Liver (tissue), 9 donors: ENCODE measurements around the gene SLC9C1. TPM values are rescaled to one million over a fixed set of nuclear protein-coding genes. Genes with fewer than 3 reads are reported as not detected.

Experiments used
- DNase-seq: peaks from one replicate; pipeline ENCODE4 v3.0.0-alpha.2; 2017; ENCODE audit warnings: low spot score
- H3K27ac ChIP-seq, 2 donors: one replicate each; pipeline ENCODE4 v1.7.0; 2013; ENCODE audit warnings: inconsistent platforms in 2 of 2, low read length in 2 of 2, control low read depth in 1 of 2, low read depth in 1 of 2, mild to moderate bottlenecking in 1 of 2
- H3K27me3 ChIP-seq, 4 donors: one replicate each; pipeline versions ENCODE4 v1.6.1 to v1.7.0; 2013; ENCODE audit warnings: low read length in 3 of 4, inconsistent platforms in 1 of 4, mild to moderate bottlenecking in 1 of 4, moderate library complexity in 1 of 4; ENCODE audit not compliant: control insufficient read depth in 4 of 4, insufficient read depth in 4 of 4
- H3K36me3 ChIP-seq, 4 donors: one replicate each; pipeline versions ENCODE4 v1.6.1 to v1.7.0; 2013; ENCODE audit warnings: low read length in 3 of 4, mild to moderate bottlenecking in 3 of 4, low read depth in 1 of 4, moderate library complexity in 1 of 4; ENCODE audit not compliant: control insufficient read depth in 4 of 4, insufficient read depth in 3 of 4
- H3K4me1 ChIP-seq, 4 donors: one replicate each; pipeline versions ENCODE4 v1.6.1 to v1.7.0; 2013; ENCODE audit warnings: low read length in 3 of 4, mild to moderate bottlenecking in 3 of 4, moderate library complexity in 1 of 4; ENCODE audit not compliant: control insufficient read depth in 4 of 4, insufficient read depth in 4 of 4
- H3K4me3 ChIP-seq, 3 donors: one replicate each; pipeline versions ENCODE4 v1.6.1 to v1.7.0; 2013; ENCODE audit warnings: low read length in 3 of 3, control low read depth in 1 of 3, low read depth in 1 of 3, mild to moderate bottlenecking in 1 of 3
- H3K9ac ChIP-seq, 2 donors: one replicate each; pipeline ENCODE4 v1.7.0; 2013; ENCODE audit warnings: low read length in 2 of 2, mild to moderate bottlenecking in 2 of 2, moderate library complexity in 2 of 2, control low read depth in 1 of 2, low read depth in 1 of 2
- H3K9me3 ChIP-seq, 4 donors: one replicate each; pipeline versions ENCODE4 v1.6.1 to v1.7.0; 2013; ENCODE audit warnings: low read length in 3 of 4; ENCODE audit not compliant: control insufficient read depth in 4 of 4
- ATF3 ChIP-seq: IDR thresholded peaks from 2 replicates; pipeline ENCODE4 v1.6.1; 2016; ENCODE audit warnings: antibody characterized with exemption
- CTCF ChIP-seq: fragments of 150-350 bp; IDR thresholded peaks from 2 replicates; pipeline ENCODE4 v1.5.1; 2017; ENCODE audit warnings: improper control_type of control experiment, low read depth, low read length; ENCODE audit not compliant: missing input control
- EGR1 ChIP-seq, 2 donors: IDR thresholded peaks; 2 replicates each; pipeline ENCODE4 v1.6.1; 2016 to 2018; ENCODE audit warnings: antibody characterized with exemption in 2 of 2, low read depth in 2 of 2
- FOXA1 ChIP-seq: IDR thresholded peaks from 2 replicates; pipeline ENCODE4 v1.6.1; 2016; ENCODE audit warnings: antibody characterized with exemption
- FOXA2 ChIP-seq: IDR thresholded peaks from 2 replicates; pipeline ENCODE4 v1.6.1; 2016; ENCODE audit warnings: antibody characterized with exemption
- GABPA ChIP-seq, 2 donors: IDR thresholded peaks in 1 of 2; conservative IDR thresholded peaks in 1 of 2; 2 replicates each; pipeline ENCODE4 v1.6.1; 2016; ENCODE audit warnings: antibody characterized with exemption in 2 of 2, mild to moderate bottlenecking in 1 of 2, moderate library complexity in 1 of 2
- HNF4A ChIP-seq, 2 donors: conservative IDR thresholded peaks; 2 replicates each; pipeline ENCODE4 v1.6.1; 2016; ENCODE audit warnings: antibody characterized with exemption in 2 of 2, mild to moderate bottlenecking in 2 of 2
- JUND ChIP-seq, 2 donors: IDR thresholded peaks; 2 replicates each; pipeline ENCODE4 v1.6.1; 2016; ENCODE audit warnings: antibody characterized with exemption in 2 of 2
- MAX ChIP-seq: IDR thresholded peaks from 2 replicates; pipeline ENCODE4 v1.6.1; 2016; ENCODE audit warnings: antibody characterized with exemption
- NR2F2 ChIP-seq: IDR thresholded peaks from 2 replicates; pipeline ENCODE4 v1.6.1; 2016; ENCODE audit warnings: antibody characterized with exemption
- RAD21 ChIP-seq, 2 donors: IDR thresholded peaks; 2 replicates each; pipeline ENCODE4 v1.6.1; 2016; ENCODE audit warnings: antibody characterized with exemption in 2 of 2, mild to moderate bottlenecking in 2 of 2
- REST ChIP-seq: IDR thresholded peaks from 2 replicates; pipeline ENCODE4 v1.6.1; 2016; ENCODE audit warnings: antibody characterized with exemption, mild to moderate bottlenecking
- RXRA ChIP-seq, 2 donors: IDR thresholded peaks; 2 replicates each; pipeline ENCODE4 v1.6.1; 2017 to 2018; ENCODE audit warnings: antibody characterized with exemption in 2 of 2, mild to moderate bottlenecking in 1 of 2
- SP1 ChIP-seq: IDR thresholded peaks from 2 replicates; pipeline ENCODE4 v1.6.1; 2018; ENCODE audit warnings: antibody characterized with exemption, mild to moderate bottlenecking
- TAF1 ChIP-seq: conservative IDR thresholded peaks from 2 replicates; pipeline ENCODE4 v1.6.1; 2016; ENCODE audit warnings: antibody characterized with exemption, mild to moderate bottlenecking
- WGBS: extraction: QIAGEN DNeasy Blood & Tissue Kit; methylation state at CpG from one replicate; pipeline ENCODE4 v1.1.7; 2013; 5-methylcytosine and 5-hydroxymethylcytosine counted together
- polyA plus RNA-seq, 2 donors: library from polyadenylated mRNA; stranded (reverse) in 1 of 2; unstranded in 1 of 2; fragments of 200-250 nt in 1 of 2; fragments of >200 nt in 1 of 2; fragmentation: Nextera tagmentation in 1 of 2; extraction: Ambion mirVana in 1 of 2; gene quantifications; one replicate each; pipeline versions ENCODE4 v1.2.1 to v1.2.3, GENCODE V29; 2013 to 2015
- total RNA-seq, 2 donors: library from RNA; depleted of rRNA; stranded (reverse); fragments of >200 nt; gene quantifications; one replicate each; pipeline ENCODE4 v1.2.3, GENCODE V29; 2014
- donor health status: healthy.
- donor health status: healthy.
- donor health status: healthy.
- donor health status: healthy.
- donor health status: healthy.

The SLC9C1 gene
- total and polyA plus RNA-seq, 4 donors = 0.28 TPM; not detected in 3

- Histone ChIP-seq H3K27me3 (no peaks in the 10 kb centered on the region), H3K36me3 (no peaks in the 10 kb centered on the region), H3K9ac (no peak overlapping the region), H3K4me3 (no peak overlapping the region), H3K4me1 (no peaks in the 10 kb centered on the region), H3K9me3 (no peaks in the 10 kb centered on the region), H3K27ac (no peak overlapping the region)
- DNase-seq = no peak
- TF ChIP-seq FOXA2 = no peak
- TF ChIP-seq JUND (IDR thresholded peaks at IDR 0.05) = no peak
- no peak for TF ChIP-seq HNF4A (conservative IDR thresholded peaks at IDR 0.05)
- no peak for TF ChIP-seq GABPA (IDR thresholded peaks at IDR 0.05 in 1 of 2, conservative IDR thresholded peaks at IDR 0.05 in 1 of 2)
- WGBS = 38% methylated on average over 5 of the region's 5 CpGs
Observed at GRCh38 chr3:112109322-112109721, 184.7 kb downstream of the SLC9C1 start.

GRCh38 chr3:112104774-112105173 is 189.2 kb downstream of the SLC9C1 start:
- WGBS = 81% methylated on average over 2 of the region's 2 CpGs
- Histone ChIP-seq H3K27ac (no peak overlapping the region), H3K4me1 (no peaks in the 10 kb centered on the region), H3K9me3 (no peaks in the 10 kb centered on the region), H3K36me3 (no peaks in the 10 kb centered on the region), H3K9ac (no peak overlapping the region), H3K27me3 (no peaks in the 10 kb centered on the region), H3K4me3 (no peak overlapping the region)
- DNase-seq = no peak
- no peak for TF ChIP-seq ATF3
- no peak for TF ChIP-seq CTCF
- no peak for TF ChIP-seq TAF1
- TF ChIP-seq GABPA (IDR thresholded peaks at IDR 0.05 in 1 of 2, conservative IDR thresholded peaks at IDR 0.05 in 1 of 2) = no peak
- TF ChIP-seq FOXA1 = no peak
- no peak for TF ChIP-seq SP1
- TF ChIP-seq JUND (IDR thresholded peaks at IDR 0.05) = no peak
- no peak for TF ChIP-seq REST
- no peak for TF ChIP-seq RAD21 (IDR thresholded peaks at IDR 0.05)
- no peak for TF ChIP-seq EGR1 (IDR thresholded peaks at IDR 0.05; ENCODE audit: low read depth in 2 of 2)
- no peak for TF ChIP-seq NR2F2
- TF ChIP-seq MAX = no peak
- no peak for TF ChIP-seq FOXA2
- no peak for TF ChIP-seq RXRA (IDR thresholded peaks at IDR 0.05)
